GM08714 (cell line): ENCODE data around the gene CWF19L1.
A peak's percentile ranks its signal among the peaks of the same experiment; 100 is the strongest.
"Not testable (repeated sequence)": the region's sequence is repeated elsewhere in the genome, so short reads cannot be mapped to it uniquely, and the experiment has no call there.

ENCODE experiments used
- H3K4me3 ChIP-seq: fragments of 200-500 bp; sonication (Bioruptor generic); 2 replicates; pipeline ENCODE4 v1.5.1; 2014; ENCODE audit warnings: mild to moderate bottlenecking, low read length, inconsistent platforms
- ZNF274 ChIP-seq: IDR thresholded peaks from 2 replicates; pipeline ENCODE4 v1.6.1; 2012; ENCODE audit warnings: mild to moderate bottlenecking, low read depth, low read length

Gene CWF19L1

DNA sequence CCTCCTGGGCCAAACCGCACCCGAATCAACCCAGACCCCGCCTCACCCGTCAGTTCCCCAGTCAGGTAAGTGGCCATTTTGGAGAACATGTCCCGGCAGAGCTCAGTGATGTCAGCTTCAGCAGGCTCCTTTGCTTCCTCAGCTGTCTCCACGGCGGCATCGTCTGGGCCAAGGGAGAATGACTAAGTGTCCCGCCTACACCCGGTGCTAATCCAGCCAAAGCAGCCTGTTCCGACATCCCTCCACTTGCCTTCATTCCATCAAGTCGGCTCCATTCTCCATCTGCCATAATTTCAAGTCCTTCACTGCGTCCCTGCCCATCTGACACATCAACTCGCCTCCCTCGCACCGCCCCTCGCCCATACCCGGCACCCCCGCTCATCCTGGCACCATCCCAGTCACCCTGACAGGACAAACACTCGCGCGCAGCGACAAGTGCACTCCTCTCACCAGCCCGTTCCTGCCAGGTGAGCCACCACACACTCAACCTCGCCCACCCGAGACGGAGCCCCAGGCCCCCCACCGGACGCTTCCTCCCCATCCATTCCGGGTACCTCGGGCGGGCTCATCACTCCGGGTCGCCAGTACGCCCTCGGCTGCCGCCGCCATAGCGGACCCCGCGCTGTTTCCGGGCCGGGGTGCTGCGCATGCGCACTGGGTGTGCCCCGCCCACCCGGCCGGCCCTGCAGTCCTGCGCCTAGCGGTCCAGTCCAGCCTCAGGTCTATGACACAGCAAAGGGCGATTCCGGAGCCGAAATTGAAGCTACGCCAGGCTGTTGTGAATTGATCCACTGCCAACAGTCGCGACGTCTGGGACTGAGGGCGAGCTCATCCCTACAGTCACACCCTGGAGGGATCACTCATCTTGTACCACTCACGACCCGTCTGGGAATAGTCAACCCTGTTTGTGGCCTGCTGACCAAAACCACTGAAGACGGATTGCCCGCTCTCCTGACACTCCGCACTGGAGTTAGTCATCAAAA is 18.9 kb upstream of the CWF19L1 start, which contains the start of gene BLOC1S2:
Gene BLOC1S2 (minus strand): TSS at position 630 of the 983 bp plus-strand sequence. CDS start 21 bp downstream, at position 609.
- TF ChIP-seq ZNF274, result no peak
- H3K4me3 ChIP-seq, result peak within 1 kb of the TSS; percentile 91

DNA sequence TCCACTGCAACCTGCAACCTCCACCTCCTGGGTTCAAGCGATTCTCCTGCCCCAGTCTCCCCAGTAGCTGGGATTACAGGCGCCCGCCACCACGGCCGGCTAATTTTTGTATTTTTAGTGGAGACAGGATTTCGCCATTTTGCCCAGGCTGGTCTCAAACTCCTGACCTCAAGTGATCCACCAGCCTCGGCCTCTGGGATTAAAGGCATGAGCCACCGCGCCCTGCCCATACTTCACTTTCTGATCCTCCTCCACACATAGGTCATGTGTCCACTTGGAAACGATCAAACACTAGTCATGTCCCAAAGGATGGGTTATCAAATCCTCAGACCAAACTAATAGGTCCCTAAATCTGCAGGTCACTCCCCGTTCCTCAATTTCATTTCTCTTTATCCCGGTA is 17.9 kb upstream of the CWF19L1 start:
- H3K4me3 ChIP-seq, result peak overlapping the region; percentile 91

DNA sequence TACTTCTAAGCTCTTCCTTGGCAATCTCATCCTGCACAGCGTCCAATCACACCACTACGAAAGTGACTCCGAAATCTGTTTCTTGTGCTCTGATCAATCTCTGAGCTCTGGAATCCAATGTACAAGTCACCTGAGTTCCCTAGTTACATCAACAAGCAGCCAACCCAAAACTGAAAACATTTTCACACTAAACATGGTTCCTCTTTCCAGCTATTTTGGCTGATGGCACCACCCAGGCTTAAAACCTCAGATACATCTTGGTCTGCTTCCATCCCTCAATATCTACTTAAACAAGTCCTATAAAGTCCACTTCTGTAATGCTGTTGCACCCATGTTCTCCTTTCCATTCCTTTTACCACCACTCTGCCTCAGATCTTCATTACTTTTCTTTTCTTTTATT is 15.5 kb upstream of the CWF19L1 start:
- TF ChIP-seq ZNF274, result no peak
- H3K4me3 ChIP-seq, result no peak overlapping the region

DNA sequence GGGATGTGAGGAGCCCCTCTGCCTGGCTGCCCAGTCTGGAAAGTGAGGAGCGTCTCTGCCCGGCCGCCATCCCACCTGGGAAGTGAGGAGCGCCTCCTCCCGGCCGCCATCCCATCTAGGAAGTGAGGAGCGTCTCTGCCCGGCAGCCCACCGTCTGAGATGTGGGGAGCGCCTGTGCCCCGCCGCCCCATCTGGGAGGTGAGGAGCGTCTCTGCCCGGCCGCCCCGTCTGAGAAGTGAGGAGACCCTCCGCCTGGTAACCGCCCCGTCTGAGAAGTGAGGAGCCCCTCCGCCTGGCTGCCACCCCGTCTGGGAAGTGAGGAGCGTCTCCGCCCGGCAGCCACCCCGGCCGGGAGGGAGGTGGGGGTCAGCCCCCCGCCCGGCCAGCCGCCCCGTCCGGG is 9.5 kb upstream of the CWF19L1 start:
- not testable (repeated sequence) for H3K4me3 ChIP-seq

DNA sequence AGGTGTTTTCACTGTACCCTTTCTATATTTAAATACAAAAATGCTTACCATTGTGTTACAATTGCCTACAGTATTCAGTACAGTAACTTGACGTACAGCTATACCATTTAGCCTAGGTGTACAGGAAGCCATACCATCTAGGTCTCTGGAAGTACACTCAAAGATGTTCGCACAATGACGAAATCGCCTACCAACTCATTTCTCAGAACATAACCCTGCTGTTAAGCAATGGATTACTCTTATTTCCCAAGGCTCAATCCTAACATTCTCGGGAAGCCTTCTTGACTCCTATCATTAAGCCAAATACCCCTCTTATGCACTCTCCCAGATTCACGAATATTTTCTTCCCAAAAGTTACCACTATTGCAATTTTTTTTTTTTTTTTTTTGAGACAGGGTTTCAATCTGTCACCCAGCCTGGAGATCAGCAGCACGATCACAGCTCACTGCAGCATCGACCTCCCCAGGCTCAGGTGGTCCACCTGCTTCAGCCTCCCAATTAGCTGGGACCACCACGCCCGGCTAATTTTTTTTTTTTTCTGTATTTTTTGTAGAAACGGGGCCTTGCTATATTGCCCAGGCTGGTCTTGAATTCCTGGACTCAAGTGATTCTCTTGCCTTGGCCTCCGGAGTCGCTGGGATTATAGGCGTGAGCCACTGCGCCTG is 1.5 kb downstream of the CWF19L1 start:
- TF ChIP-seq ZNF274, result no peak
- H3K4me3 ChIP-seq, result peak overlapping the region; percentile 94; the same call in 1 of the 2 replicates

DNA sequence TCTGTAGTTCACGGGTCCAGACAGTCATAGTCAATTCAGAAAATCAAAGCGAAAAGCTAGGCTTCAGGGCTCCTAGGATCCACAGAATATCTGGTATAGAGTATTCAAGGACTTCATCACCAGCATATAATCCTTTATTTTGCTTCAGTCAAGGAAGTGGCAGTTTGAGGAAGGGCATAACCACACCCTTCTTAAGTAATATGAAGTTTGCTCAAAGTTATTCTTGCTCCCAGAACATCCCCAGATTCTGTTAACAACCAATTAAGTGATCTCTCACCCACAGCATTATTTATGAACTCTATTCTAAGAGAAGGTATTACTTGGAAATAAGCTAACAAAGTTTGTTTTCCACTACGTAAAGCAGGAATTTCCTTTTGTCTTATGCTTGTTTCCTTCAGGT is 13.2 kb downstream of the CWF19L1 start:
- no peak overlapping the region for H3K4me3 ChIP-seq
- no peak for TF ChIP-seq ZNF274

DNA sequence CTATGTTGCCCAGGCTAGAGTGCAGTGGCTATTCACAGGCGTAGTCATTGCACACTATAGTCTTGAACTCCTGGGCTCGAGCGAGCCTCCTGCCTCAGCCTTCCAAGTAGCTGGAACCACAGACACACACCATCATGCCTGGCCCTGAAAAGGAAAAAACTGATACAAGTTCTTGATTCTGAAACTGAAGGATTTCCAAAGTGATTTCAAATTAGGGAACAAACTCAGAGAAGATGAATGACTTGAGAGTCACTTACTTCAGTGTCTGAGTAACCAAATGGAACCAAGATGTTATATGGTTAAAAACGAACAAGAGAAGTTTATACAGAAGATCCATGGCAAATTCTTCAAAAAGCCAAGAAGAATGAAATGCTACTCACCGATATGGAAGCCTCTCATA is 14.4 kb downstream of the CWF19L1 start:
- no peak overlapping the region for H3K4me3 ChIP-seq
- TF ChIP-seq ZNF274, result no peak

DNA sequence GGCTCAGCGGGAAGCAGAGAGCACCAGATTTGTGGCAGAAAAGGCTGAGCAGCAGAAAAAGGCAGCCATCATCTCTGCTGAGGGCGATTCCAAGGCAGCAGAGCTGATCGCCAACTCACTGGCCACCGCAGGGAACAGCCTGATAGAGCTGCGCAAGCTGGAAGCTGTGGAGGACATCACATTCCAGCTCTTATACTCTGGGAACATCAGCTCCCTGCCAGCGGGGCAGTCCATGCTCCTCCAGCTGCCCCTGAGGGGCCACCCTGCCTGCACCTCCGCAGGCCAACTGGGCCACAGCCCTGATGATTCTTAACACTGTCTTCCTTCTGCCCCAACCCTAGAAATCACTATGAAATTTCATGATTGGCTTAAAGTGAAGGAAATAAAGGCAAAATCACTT is 18.6 kb downstream of the CWF19L1 start:
- H3K4me3 ChIP-seq, result no peak overlapping the region
- TF ChIP-seq ZNF274, result no peak

DNA sequence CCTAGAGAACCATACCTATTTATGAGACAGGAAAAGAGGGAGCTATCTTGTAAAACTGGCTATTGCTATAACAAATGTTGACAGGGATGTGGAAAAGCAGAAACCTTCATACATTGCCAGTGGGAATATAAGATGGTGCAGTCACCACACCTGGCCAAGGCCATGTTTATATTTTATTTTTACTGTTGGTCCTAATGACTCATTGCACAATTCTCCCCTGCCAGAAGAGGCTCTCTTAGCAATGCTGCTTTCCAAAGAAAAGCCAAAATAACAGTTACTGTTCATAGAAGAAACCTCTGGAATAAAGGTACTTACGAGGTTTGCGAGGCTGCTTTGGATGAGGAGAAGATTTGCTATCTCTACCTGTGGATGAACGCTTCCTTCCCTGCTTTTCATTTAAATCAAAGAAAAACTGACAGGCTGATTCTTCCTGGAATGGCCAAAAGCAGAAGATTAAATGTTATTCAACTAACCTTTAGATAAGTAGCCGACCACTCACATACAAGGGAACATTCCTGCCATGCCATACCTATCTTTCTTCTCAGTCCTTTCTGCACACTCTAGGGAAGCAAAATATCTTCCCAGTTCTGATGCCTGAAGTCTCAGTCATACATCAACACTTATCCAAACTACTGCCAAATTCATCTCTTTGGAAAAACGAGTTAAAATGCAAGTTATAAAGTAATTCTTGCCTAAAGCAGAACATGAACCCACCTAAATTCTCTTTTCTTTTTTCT is 21.8 kb downstream of the CWF19L1 start:
- H3K4me3 ChIP-seq, result no peak overlapping the region
- TF ChIP-seq ZNF274, result no peak

DNA sequence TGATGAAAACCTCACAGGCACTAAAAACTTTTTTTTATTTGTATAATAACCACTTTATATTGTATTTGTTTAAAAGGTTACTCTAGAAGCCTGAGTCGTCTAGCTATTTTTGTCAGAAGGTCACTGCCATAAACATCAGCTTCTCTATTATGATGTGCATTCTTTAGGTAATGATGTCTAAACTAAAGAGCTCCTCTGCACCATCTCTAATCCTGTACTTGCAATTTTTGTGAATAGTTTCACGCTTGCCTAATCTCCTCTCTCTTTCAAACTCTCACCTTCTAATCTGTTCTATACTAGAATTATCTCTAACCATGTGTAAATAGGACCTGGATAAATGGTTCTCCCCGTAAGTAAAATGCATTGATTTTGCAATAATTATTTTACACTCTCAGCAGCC is 27.6 kb downstream of the CWF19L1 start:
- H3K4me3 ChIP-seq, result no peak overlapping the region
- TF ChIP-seq ZNF274, result no peak

DNA sequence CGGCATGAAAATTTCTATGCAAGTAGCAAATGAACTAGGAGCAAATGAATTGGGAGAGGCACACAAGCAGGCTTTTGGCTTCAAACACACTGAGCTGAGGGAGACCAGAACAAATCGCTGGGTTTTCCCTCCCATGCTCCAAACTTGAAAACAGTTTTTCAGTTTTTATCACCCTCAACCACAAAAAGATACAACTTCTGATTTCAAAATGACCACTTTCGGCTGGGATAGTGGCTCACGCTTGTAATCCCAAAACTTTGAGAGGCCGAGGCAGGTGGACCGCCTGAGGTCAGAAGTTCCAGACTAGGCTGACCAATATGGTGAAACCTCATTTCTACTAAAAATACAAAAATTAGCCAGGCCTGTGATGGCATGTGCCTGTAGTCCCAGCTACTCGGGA is 29.0 kb downstream of the CWF19L1 start:
- no peak for TF ChIP-seq ZNF274
- no peak overlapping the region for H3K4me3 ChIP-seq

DNA sequence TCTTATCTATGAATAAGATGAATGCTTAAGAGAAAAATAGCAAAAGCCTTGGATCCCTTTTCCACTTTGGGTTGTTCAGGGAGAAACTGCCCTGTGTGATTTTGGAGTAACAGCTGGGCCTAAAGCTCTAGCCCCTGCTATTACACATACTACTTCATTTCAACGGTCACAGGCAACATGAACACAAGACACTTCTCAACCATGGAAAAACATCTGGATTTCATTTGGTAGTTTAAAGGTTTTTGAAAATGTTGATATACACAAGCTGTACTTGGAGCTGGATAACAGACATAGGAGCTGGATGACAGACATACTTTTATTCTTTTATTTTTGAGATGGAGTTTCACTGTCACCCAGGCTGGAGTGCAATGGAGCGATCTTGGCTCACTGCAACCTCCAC is 35.3 kb downstream of the CWF19L1 start:
- TF ChIP-seq ZNF274, result no peak
- no peak overlapping the region for H3K4me3 ChIP-seq

DNA sequence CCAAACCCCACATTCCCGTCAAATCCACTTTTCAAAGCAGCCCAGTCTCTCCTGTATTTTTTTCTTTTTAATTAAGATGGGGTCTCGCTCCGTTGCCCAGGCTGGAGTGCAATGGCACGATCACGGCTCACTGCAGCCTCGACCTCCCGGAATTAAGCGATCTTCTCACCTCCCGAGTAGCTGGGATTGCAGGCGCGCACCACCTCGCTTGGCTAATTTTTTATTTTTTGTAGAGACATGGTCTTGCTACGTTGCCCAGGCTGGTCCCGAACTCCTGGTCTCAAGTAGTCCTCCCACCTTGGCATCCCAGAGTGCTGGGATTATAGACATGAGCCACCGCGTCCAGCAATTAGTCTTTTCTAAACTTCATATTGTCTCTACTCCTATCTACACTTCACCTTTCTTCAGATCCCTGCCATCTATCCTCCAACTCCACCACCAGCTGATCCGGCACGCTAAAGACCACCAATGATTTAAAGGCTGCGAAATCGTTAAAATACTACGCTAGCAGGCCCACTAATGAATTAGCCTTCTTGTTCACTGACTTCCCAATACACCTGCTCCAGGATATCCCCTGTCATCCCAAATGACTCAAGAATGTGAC is 37.5 kb downstream of the CWF19L1 start:
- no peak for TF ChIP-seq ZNF274
- H3K4me3 ChIP-seq, result peak overlapping the region; percentile 96

DNA sequence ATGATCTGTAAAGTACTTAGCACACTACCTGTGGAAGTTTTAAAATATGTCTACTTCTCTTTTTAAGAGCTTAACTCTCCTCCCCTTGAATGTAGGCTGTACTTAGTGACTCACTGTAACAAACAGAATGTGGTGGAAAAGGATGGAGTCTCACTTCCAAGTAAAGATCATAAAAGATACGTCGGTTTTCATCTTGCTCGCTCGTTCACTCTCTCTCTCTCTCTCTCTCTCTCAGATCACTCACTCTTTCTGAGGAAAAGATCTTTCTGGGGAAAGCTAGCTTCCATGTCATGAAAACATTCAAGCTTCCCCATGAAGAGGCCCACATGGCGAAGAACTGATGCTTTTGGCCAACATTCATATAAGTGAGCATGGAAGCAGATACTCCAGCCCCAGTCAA is 43.6 kb downstream of the CWF19L1 start:
- TF ChIP-seq ZNF274, result no peak
- H3K4me3 ChIP-seq, result no peak overlapping the region
